Measurements from ENCODE around the gene DNHD1.

Gene DNHD1

GRCh38 chr11:6568191-6568918, 71.3 kb downstream of the DNHD1 start:
- H3K4me3 ChIP-seq = no peak overlapping the region
- H3K4me1 ChIP-seq = no peaks in the 10 kb centered on the region
- in situ Hi-C loops (cut with MboI; ENCODE audit: low sequenced_read_pairs) = no loop called here
- no peaks in the 10 kb centered on the region for H3K27me3 ChIP-seq (ENCODE audit: low read depth)
- no peak for DNase-seq (ENCODE audit: low spot score in 2 of 2)
- H3K36me3 ChIP-seq (replicated peaks) = no peaks in the 10 kb centered on the region
- no peaks in the 10 kb centered on the region for H3K9me3 ChIP-seq

GRCh38 chr11:6569706-6570105, 72.6 kb downstream of the DNHD1 start:
- no peak for DNase-seq (ENCODE audit: low spot score in 2 of 2)
- no peak overlapping the region for H3K4me3 ChIP-seq
- in situ Hi-C loops (cut with MboI; ENCODE audit: low sequenced_read_pairs) = no loop called here
- H3K27me3 ChIP-seq (ENCODE audit: low read depth) = no peaks in the 10 kb centered on the region
- no peaks in the 10 kb centered on the region for H3K9me3 ChIP-seq
- H3K36me3 ChIP-seq (replicated peaks) = no peaks in the 10 kb centered on the region
- no peaks in the 10 kb centered on the region for H3K4me1 ChIP-seq

- H3K36me3 ChIP-seq (replicated peaks) = 0 out of 2 replicates have a peak, but pooled peaks cover 2% of the 10 kb centered on the region
- H3K9me3 ChIP-seq = no peaks in the 10 kb centered on the region
- no peak for DNase-seq (ENCODE audit: low spot score in 2 of 2)
- no peak overlapping the region for H3K4me3 ChIP-seq
- in situ Hi-C loops (cut with MboI; ENCODE audit: low sequenced_read_pairs) = no loop called here
- no peaks in the 10 kb centered on the region for H3K27me3 ChIP-seq (ENCODE audit: low read depth)
- H3K4me1 ChIP-seq = no peaks in the 10 kb centered on the region
Observed at GRCh38 chr11:6570691-6571427, 73.8 kb downstream of the DNHD1 start.

- Histone ChIP-seq H3K9me3 (no peaks in the 10 kb centered on the region), H3K36me3 (replicated peaks) (0 out of 2 replicates have a peak, but pooled peaks cover 2% of the 10 kb centered on the region), H3K4me3 (no peak overlapping the region), H3K4me1 (no peaks in the 10 kb centered on the region), H3K27me3 (ENCODE audit: low read depth) (no peaks in the 10 kb centered on the region)
- in situ Hi-C loops (cut with MboI; ENCODE audit: low sequenced_read_pairs) = no loop called here
- DNase-seq (ENCODE audit: low spot score in 2 of 2) = no peak
Observed at GRCh38 chr11:6571434-6572008, 74.4 kb downstream of the DNHD1 start.

GRCh38 chr11:6572215-6572614, 75.1 kb downstream of the DNHD1 start:
- in situ Hi-C loops (cut with MboI; ENCODE audit: low sequenced_read_pairs) = no loop called here
- H3K4me1 ChIP-seq = no peaks in the 10 kb centered on the region
- no peak for DNase-seq (ENCODE audit: low spot score in 2 of 2)

GRCh38 chr11:6574816-6575715, 78.0 kb downstream of the DNHD1 start:
- no peaks in the 10 kb centered on the region for H3K9me3 ChIP-seq
- H3K36me3 ChIP-seq (replicated peaks) = 0 out of 2 replicates have a peak, but pooled peaks cover 2% of the 10 kb centered on the region
- no peaks in the 10 kb centered on the region for H3K4me1 ChIP-seq
- DNase-seq (ENCODE audit: low spot score in 2 of 2) = no peak
- H3K4me3 ChIP-seq = no peak overlapping the region
- in situ Hi-C loops (cut with MboI; ENCODE audit: low sequenced_read_pairs) = no loop called here
- H3K27me3 ChIP-seq (ENCODE audit: low read depth) = no peaks in the 10 kb centered on the region

More at GRCh38 chr11:6572215-6572614, 75.1 kb downstream of the DNHD1 start:
- H3K9me3 ChIP-seq = no peaks in the 10 kb centered on the region
- no peaks in the 10 kb centered on the region for H3K27me3 ChIP-seq (ENCODE audit: low read depth)
- H3K4me3 ChIP-seq = no peak overlapping the region
- H3K36me3 ChIP-seq (replicated peaks) = 0 out of 2 replicates have a peak, but pooled peaks cover 2% of the 10 kb centered on the region

- no peak overlapping the region for H3K4me3 ChIP-seq
- 0 out of 2 replicates have a peak, but pooled peaks cover 2% of the 10 kb centered on the region for H3K36me3 ChIP-seq (replicated peaks)
- DNase-seq (ENCODE audit: low spot score in 2 of 2) = no peak
- no peaks in the 10 kb centered on the region for H3K27me3 ChIP-seq (ENCODE audit: low read depth)
- H3K4me1 ChIP-seq = no peaks in the 10 kb centered on the region
- H3K9me3 ChIP-seq = no peaks in the 10 kb centered on the region
- in situ Hi-C loops (cut with MboI; ENCODE audit: low sequenced_read_pairs) = no loop called here
Observed at GRCh38 chr11:6576471-6577373, 79.6 kb downstream of the DNHD1 start.

GRCh38 chr11:6578134-6578533, 81.1 kb downstream of the DNHD1 start:
- DNase-seq (ENCODE audit: low spot score in 2 of 2) = no peak
- in situ Hi-C loops (cut with MboI; ENCODE audit: low sequenced_read_pairs) = no loop called here
- Histone ChIP-seq H3K4me3 (no peak overlapping the region), H3K27me3 (ENCODE audit: low read depth) (no peaks in the 10 kb centered on the region), H3K36me3 (replicated peaks) (0 out of 2 replicates have a peak, but pooled peaks cover 2% of the 10 kb centered on the region), H3K4me1 (no peaks in the 10 kb centered on the region), H3K9me3 (no peaks in the 10 kb centered on the region)

GRCh38 chr11:6579681-6580080, 82.6 kb downstream of the DNHD1 start:
- in situ Hi-C loops (cut with MboI; ENCODE audit: low sequenced_read_pairs) = no loop called here
- H3K36me3 ChIP-seq (replicated peaks) = 0 out of 2 replicates have a peak, but pooled peaks cover 2% of the 10 kb centered on the region
- no peaks in the 10 kb centered on the region for H3K27me3 ChIP-seq (ENCODE audit: low read depth)
- H3K4me3 ChIP-seq = no peak overlapping the region
- H3K9me3 ChIP-seq = no peaks in the 10 kb centered on the region
- no peaks in the 10 kb centered on the region for H3K4me1 ChIP-seq
- DNase-seq (ENCODE audit: low spot score in 2 of 2) = no peak

- Histone ChIP-seq H3K27me3 (ENCODE audit: low read depth) (no peaks in the 10 kb centered on the region), H3K4me1 (no peaks in the 10 kb centered on the region), H3K4me3 (no peak overlapping the region), H3K9me3 (no peaks in the 10 kb centered on the region), H3K36me3 (replicated peaks) (no peaks in the 10 kb centered on the region)
- in situ Hi-C loops (cut with MboI; ENCODE audit: low sequenced_read_pairs) = no loop called here
- no peak for DNase-seq (ENCODE audit: low spot score in 2 of 2)
Observed at GRCh38 chr11:6583584-6583983, 86.5 kb downstream of the DNHD1 start.

- no peak overlapping the region for H3K4me3 ChIP-seq
- H3K9me3 ChIP-seq = no peaks in the 10 kb centered on the region
- H3K27me3 ChIP-seq (ENCODE audit: low read depth) = no peaks in the 10 kb centered on the region
- no peak for DNase-seq (ENCODE audit: low spot score in 2 of 2)
- in situ Hi-C loops (cut with MboI; ENCODE audit: low sequenced_read_pairs) = no loop called here
- no peaks in the 10 kb centered on the region for H3K36me3 ChIP-seq (replicated peaks)
- H3K4me1 ChIP-seq = no peaks in the 10 kb centered on the region
Observed at GRCh38 chr11:6584528-6584927, 87.4 kb downstream of the DNHD1 start.

- Histone ChIP-seq H3K9me3 (no peaks in the 10 kb centered on the region), H3K36me3 (replicated peaks) (peaks cover 2% of the 10 kb centered on the region; the same call in 1 of the 2 replicates), H3K4me1 (no peaks in the 10 kb centered on the region), H3K27me3 (ENCODE audit: low read depth) (no peaks in the 10 kb centered on the region), H3K4me3 (no peak overlapping the region)
- in situ Hi-C loops (cut with MboI; ENCODE audit: low sequenced_read_pairs) = no loop called here
- DNase-seq (ENCODE audit: low spot score in 2 of 2) = no peak
Observed at GRCh38 chr11:6586434-6587359, 89.6 kb downstream of the DNHD1 start.
